OCI-LY3 (cell line): ENCODE results near the gene TTC28.

Source experiments
- H2AFZ ChIP-seq: fragments of 200-600, 300-600 bp; shearing (Covaris generic); 2 replicates; pipeline ENCODE4 v1.6.0; 2014; ENCODE audit warnings: antibody characterized with exemption, low read depth, low read length
- H3K27ac ChIP-seq: fragments of 200-600, 300-600 bp; sonication (generic); 2 replicates; pipeline ENCODE4 v1.5.1; 2014; ENCODE audit warnings: mild to moderate bottlenecking, low read length, moderate library complexity, mixed read lengths
- H3K27me3 ChIP-seq: fragments of 200-600, 300-600 bp; sonication (generic); 2 replicates; pipeline ENCODE4 v1.6.1; 2014; ENCODE audit warnings: low read depth, low read length, mixed read lengths
- H3K36me3 ChIP-seq: fragments of 200-600, 300-600 bp; sonication (generic); replicated peaks from 2 replicates; pipeline ENCODE3; 2014; ENCODE audit warnings: low read depth, low read length, mixed read lengths
- H3K4me1 ChIP-seq: fragments of 300-600, 200-600 bp; sonication (generic); 2 replicates; pipeline ENCODE4 v1.6.1; 2014; ENCODE audit warnings: low read length, mixed read lengths
- H3K4me2 ChIP-seq: fragments of 200-600, 300-600 bp; sonication (generic); 2 replicates; pipeline ENCODE4 v1.6.1; 2014; ENCODE audit warnings: low read length, mixed read lengths
- H3K4me3 ChIP-seq: fragments of 300-600, 200-600 bp; sonication (generic); 2 replicates; pipeline ENCODE4 v1.5.1; 2014; ENCODE audit warnings: antibody characterized with exemption, mild to moderate bottlenecking, low read length, moderate library complexity
- H3K79me2 ChIP-seq: fragments of 300-600, 200-600 bp; shearing (Covaris generic); 2 replicates; pipeline ENCODE4 v1.6.1; 2014; ENCODE audit warnings: mild to moderate bottlenecking, low read length, mixed read lengths
- H3K9ac ChIP-seq: fragments of 300-600, 200-600 bp; shearing (Covaris generic); 2 replicates; pipeline ENCODE4 v1.6.0; 2014; ENCODE audit warnings: mild to moderate bottlenecking, low read length, moderate library complexity
- H3K9me3 ChIP-seq: fragments of 200-600, 300-600 bp; shearing (Covaris generic); 2 replicates; pipeline ENCODE4 v1.6.1; 2014; ENCODE audit warnings: low read length, mixed read lengths; ENCODE audit not compliant: insufficient read depth
- H4K20me1 ChIP-seq: fragments of 200-600, 300-600 bp; sonication (generic); 2 replicates; pipeline ENCODE4 v1.6.1; 2016; ENCODE audit warnings: low read length, mixed read lengths; ENCODE audit not compliant: insufficient read depth
- CTCF ChIP-seq: fragments of 200-600, 300-600 bp; sonication (generic); IDR thresholded peaks from 2 replicates; pipeline ENCODE4 v1.5.1; 2014; ENCODE audit warnings: antibody characterized with exemption, low read length, low read depth
- EZH2phosphoT487 ChIP-seq: fragments of 200-600 bp; shearing (Covaris generic); IDR thresholded peaks from 2 replicates; pipeline ENCODE4 v1.6.1; 2018; ENCODE audit warnings: antibody characterized with exemption, mixed run types, low read depth

Gene TTC28

GRCh38 chr22:28137036-28137435 is 542.6 kb downstream of the TTC28 start:
- TF ChIP-seq EZH2phosphoT487: no peak
- TF ChIP-seq CTCF: no peak
- H3K79me2 ChIP-seq: no peaks in the 10 kb centered on the region
- no peaks in the 10 kb centered on the region for H3K36me3 ChIP-seq
- no peak overlapping the region for H3K4me2 ChIP-seq
- H3K27ac ChIP-seq: no peak overlapping the region
- no peak overlapping the region for H2AFZ ChIP-seq
- no peak overlapping the region for H3K4me3 ChIP-seq
- H3K9ac ChIP-seq: no peak overlapping the region
- no peaks in the 10 kb centered on the region for H4K20me1 ChIP-seq
- H3K27me3 ChIP-seq: no peaks in the 10 kb centered on the region
- no peaks in the 10 kb centered on the region for H3K4me1 ChIP-seq
- H3K9me3 ChIP-seq: no peaks in the 10 kb centered on the region

DNA sequence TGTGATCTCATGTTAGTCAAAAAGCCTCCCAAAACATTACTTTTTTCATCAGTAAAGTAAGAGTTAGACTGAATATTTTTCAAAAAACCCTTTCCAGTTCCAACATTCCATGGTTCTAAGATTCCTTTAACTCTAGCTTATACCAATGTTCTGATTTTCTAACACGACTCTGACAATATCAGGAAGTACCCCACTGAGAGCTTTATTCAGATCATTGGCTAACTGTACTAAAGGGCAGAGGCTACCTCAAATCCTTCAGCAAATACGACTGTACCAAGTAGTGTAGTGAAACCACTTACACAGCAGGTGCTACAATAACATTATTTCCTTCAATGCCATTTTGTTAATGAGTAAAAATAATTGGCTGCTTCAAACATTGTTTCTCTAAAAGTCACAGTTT is 547.2 kb downstream of the TTC28 start:
- H4K20me1 ChIP-seq: no peaks in the 10 kb centered on the region
- H3K4me3 ChIP-seq: no peak overlapping the region
- no peaks in the 10 kb centered on the region for H3K9me3 ChIP-seq
- no peaks in the 10 kb centered on the region for H3K4me1 ChIP-seq
- no peaks in the 10 kb centered on the region for H3K79me2 ChIP-seq
- no peak for TF ChIP-seq CTCF
- TF ChIP-seq EZH2phosphoT487: no peak
- no peak overlapping the region for H3K9ac ChIP-seq
- no peak overlapping the region for H2AFZ ChIP-seq
- no peak overlapping the region for H3K4me2 ChIP-seq
- H3K36me3 ChIP-seq: no peaks in the 10 kb centered on the region
- H3K27me3 ChIP-seq: no peaks in the 10 kb centered on the region
- H3K27ac ChIP-seq: no peak overlapping the region

DNA sequence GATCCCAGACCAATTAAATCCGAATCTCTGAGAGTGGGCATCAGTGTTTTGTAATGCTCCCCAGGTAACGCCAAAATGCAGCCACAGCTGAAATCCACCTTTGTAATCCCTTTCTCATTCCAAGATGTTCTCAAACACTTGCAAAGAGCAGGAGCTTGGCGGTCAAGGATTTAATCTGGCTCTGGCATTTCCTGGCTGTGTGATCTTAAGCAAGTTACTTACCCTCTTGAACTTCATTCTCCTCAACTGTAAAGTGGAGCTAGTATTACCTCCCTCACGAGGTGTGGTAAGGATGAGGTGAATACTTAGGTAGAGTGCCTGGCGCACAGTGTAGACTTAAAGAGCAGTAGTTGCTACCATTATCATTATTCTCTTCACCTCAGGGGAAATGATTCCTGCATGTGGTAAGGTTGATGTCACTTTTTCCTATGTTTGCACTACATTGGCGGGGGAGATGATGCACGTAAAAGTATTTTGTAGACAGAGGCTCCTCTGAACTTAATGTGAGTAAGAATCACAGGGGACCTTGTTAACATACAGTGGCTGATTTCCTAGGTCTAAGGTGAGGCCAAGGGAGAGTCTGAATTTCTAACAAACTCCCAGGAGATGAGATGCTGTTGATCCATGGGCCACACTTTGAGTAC is 550.2 kb downstream of the TTC28 start:
- Histone ChIP-seq H3K27ac (no peak overlapping the region), H3K4me1 (no peaks in the 10 kb centered on the region), H3K27me3 (no peaks in the 10 kb centered on the region), H3K9me3 (no peaks in the 10 kb centered on the region), H3K36me3 (no peaks in the 10 kb centered on the region), H3K9ac (no peak overlapping the region), H2AFZ (no peak overlapping the region), H3K4me2 (no peak overlapping the region), H4K20me1 (no peaks in the 10 kb centered on the region), H3K4me3 (no peak overlapping the region), H3K79me2 (no peaks in the 10 kb centered on the region)
- TF ChIP-seq CTCF (no peak), EZH2phosphoT487 (no peak)

DNA sequence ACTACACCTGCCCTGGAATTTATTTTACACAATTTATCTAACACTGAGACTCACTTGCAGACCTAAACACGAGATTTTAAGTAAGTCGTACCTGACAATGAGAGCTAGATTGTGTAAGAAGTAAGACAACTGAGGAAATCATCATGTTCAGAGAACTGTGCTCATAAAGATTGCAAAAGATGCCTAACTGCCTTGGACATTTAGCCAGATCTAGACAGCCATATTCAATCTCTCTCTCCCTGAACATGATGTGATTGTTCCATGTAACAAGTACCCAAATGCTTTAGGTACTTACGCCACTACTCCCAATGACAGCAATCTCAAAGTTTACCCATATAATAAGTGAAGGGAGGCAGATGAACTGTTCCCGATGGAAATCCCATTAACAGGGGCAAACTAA is 550.8 kb downstream of the TTC28 start:
- H2AFZ ChIP-seq: no peak overlapping the region
- no peaks in the 10 kb centered on the region for H3K36me3 ChIP-seq
- TF ChIP-seq CTCF (no peak), EZH2phosphoT487 (no peak)
- H3K27me3 ChIP-seq: no peaks in the 10 kb centered on the region
- no peak overlapping the region for H3K27ac ChIP-seq
- H3K79me2 ChIP-seq: no peaks in the 10 kb centered on the region
- no peaks in the 10 kb centered on the region for H4K20me1 ChIP-seq
- H3K9me3 ChIP-seq: no peaks in the 10 kb centered on the region
- H3K9ac ChIP-seq: no peak overlapping the region
- no peaks in the 10 kb centered on the region for H3K4me1 ChIP-seq
- H3K4me3 ChIP-seq: no peak overlapping the region
- no peak overlapping the region for H3K4me2 ChIP-seq
